HG03442 (cell line): Measurements from ENCODE around the gene SPRR2D.
"Not testable (repeated sequence)": the region's sequence is repeated elsewhere in the genome, so short reads cannot be mapped to it uniquely, and the experiment has no call there.

Experiments used
- ATAC-seq: cut with Tn5 transposase; IDR thresholded peaks from one replicate; pipeline ENCODE4 v1.9.1; 2021; ENCODE audit warnings: mild to moderate bottlenecking, moderate library complexity; ENCODE audit not compliant: unreplicated experiment

SPRR2D gene

DNA sequence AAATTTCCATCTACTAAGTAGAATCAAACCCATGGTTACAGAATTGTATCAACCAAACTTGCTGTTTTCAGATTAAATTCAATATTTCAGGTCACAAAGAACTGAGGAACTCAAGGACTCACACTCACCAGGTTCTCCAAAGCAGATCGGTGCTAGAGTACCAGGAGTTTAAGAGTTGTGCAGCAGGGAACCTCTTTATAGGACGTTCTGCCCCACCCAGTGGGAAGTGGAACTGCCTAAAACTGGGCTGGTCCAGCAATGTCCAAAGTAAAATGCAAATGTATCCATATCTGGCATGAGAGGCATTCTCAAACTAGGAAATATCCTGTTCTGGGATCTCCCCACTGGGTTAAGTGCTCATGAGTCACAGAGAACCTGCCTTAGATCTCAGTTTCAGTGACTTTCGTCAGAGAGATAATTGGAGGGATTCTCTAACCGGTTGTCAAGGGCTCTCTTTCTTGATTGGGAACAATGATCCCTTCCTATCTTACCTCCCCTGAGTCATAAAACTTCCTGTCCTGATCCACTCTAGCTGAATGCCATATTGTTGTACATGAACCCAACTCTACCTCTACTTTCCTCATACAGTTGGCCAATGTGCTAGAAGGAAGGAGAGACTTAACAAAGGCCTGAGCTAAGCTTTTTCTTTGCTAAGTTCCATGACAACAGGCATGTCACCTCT lies at the start of gene SPRR2D:
Gene SPRR2D, minus strand, starts transcription at position 171 of the 682 bp plus-strand sequence. CDS start 774 bp downstream, outside the sequence.
- no peak for ATAC-seq

DNA sequence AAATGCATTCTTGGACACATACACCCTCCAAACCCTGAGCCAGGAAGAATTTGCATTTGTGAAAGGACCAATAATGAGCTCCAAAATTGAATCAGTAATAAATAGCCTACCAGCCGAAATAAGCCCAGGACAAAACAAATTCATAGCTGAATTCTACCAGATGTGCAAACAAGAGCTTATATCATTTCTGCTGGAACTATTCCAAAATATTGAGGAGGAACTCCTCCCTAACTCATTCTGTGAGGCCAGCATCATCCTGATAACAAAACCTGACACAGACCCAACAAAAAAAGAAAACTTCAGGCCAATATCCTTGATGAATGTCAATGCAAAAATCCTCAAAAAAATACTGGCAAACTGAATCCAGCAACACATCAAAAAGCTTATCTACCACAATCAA lies 46.7 kb upstream of the SPRR2D start:
- ATAC-seq, result no peak

- no peak for ATAC-seq
Measured at GRCh38 chr1:153081736-153082135, 40.8 kb upstream of the SPRR2D start.

GRCh38 chr1:153072806-153073726 lies 32.1 kb upstream of the SPRR2D start:
- ATAC-seq, result no peak

- no peak for ATAC-seq
Measured at GRCh38 chr1:153071511-153071910, 30.6 kb upstream of the SPRR2D start, which contains the start of gene SPRR2B. TSS of gene SPRR2B (minus strand) at chr1:153071611. CDS start at chr1:153070839, 772 bp downstream.

- ATAC-seq, result no peak
Measured at GRCh38 chr1:153070243-153070642, 29.3 kb upstream of the SPRR2D start.

DNA sequence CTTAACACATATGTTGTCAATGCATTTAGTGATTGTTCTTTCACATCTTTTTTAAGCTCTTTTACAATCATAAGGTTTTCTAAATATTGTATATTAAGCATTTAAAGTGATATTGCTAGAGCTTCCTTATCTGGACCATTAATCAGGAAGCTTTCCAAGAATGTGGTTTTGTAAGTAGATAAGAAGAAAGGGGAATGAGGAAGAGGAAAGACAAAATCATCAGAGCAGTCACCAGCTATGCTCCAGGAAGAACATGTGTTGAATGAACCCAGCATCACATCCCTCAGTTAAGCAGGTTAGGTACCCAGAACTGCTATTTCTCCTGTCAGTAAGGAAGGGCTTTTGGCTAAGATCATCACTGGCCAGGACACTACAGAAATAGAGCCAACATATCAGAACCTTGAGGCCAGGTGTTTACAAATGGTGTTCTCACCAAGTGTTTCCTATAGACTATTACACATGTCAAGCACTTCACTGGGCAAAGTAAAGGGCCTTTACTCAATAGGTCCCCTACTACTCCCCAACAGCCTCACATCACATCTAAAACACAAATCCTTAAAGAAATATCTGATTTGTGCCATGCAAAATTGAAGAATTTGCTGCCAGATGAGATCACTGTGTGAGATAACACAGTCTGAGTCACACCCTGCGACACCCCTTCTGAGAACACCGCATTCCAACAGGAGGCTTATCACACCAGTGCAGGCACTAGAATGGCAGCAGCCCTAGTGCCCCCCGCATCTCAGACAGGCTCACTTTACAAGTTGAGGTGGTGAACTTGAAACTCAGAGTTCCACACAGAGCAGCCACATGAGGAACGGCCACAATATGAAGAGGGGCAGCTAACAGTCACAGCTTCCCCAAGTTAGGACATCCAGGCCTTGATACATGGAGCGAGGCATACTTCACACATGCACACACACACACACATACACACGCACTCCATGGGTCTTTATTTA lies 18.2 kb upstream of the SPRR2D start:
- ATAC-seq, result no peak

DNA sequence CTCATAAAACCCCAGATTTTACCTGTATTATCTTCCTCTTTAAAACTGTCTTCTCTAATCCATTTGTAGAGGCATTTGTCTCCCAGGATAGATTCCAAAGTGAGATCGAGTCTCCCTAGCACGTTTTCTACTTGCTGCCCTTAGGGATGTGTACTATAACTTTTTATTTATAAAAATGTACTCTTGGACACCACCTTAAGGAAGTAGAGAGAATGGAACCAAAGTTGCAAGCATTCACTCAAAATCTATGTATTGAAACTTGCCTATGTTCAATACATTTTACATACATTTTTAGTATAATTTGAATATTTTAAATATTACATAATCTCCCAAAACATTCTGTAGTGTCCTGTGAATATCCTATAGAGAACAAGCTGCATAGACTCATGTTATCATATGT lies 17.2 kb upstream of the SPRR2D start:
- ATAC-seq, result no peak

- ATAC-seq, result no peak
Measured at GRCh38 chr1:153057375-153057774, 16.5 kb upstream of the SPRR2D start, which contains the start of gene SPRR2A. TSS of gene SPRR2A (minus strand) at chr1:153057512. CDS start at chr1:153056735, 777 bp downstream.

DNA sequence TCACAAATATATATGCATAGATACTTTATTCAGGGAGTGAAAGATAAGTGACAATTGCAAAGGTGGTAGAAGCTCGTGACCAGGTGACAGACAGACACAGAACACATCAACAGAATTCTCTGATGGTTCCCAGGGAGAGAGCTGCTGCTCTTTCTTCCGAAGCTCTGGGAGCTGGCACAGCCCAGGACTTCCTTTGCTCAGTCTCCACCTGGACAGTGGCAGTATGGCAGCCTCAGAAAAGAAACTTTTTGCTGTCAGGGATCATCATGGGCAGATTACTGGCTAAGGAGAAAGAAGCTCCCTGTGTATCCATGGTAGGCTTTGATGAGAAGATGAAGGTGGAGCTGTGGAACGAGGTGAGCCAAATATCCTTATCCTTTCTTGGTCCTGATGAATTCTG lies 15.2 kb upstream of the SPRR2D start:
- ATAC-seq, result not testable (repeated sequence)

DNA sequence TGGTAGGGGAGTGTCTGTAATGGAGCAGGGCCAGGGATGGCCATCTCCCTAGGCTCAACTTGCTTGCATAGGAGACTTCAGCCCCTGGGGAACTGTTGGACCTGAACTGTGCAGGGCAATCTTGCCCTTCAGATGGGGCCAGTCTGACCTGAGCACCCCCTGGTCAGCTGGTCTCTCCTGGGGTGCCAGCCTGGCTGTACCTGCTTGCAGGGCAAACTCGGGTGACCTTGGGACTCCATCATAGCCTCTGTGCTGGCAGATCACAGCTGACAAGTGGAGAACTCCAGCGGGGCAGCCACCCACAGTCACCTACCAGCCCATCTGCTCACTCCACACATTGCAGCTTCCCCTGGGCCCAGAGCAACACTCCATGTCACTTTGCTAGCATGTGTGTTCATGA lies 8.3 kb upstream of the SPRR2D start:
- no peak for ATAC-seq

DNA sequence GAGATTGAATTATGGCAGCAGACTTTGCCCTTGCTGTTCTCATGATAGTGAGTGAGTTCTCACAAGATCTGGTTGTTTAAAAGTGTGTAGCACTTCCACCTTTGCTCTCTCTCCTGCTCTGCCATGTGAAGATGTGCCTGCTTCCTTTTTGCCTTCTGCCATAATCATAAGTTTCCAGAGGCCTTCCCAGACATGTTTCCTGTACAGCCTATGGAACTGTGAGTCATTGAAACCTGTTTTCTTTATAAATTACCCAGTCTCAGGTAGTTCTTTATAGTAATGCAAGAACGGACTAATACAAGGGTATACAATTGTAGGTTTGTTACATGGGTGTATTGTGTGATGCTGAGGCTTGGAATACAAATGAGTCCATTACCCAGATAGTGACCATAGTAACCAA lies 5.7 kb downstream of the SPRR2D start:
- ATAC-seq, result no peak

DNA sequence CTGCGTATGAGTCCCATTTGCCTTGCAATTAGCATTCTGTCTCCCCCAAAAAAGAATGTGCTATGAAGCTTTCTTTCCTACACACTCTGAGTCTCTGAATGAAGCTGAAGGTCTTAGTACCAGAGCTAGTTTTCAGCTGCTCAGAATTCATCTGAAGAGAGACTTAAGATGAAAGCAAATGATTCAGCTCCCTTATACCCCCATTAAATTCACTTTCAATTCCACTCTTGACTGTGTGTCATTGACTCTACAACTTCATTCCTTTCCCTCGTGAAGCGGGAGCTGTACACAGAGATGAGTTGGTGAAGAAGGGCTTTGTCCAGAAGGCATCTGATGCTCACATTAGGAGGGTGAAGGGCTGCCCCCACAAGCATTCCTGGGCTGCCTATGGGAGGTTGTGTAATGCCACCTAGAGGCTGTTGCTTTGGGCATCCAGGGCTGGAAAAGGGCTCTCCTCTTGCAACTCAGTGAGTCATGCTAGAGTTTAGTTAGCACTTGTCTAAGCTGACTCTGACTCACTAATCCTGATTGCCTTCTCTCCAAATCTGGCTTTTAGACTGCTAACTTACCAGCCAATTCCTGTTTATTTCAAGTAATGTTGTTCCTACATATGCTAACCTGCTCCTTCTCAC lies 8.1 kb downstream of the SPRR2D start:
- no peak for ATAC-seq

- ATAC-seq, result no peak
Measured at GRCh38 chr1:153032073-153032472, 8.8 kb downstream of the SPRR2D start.

DNA sequence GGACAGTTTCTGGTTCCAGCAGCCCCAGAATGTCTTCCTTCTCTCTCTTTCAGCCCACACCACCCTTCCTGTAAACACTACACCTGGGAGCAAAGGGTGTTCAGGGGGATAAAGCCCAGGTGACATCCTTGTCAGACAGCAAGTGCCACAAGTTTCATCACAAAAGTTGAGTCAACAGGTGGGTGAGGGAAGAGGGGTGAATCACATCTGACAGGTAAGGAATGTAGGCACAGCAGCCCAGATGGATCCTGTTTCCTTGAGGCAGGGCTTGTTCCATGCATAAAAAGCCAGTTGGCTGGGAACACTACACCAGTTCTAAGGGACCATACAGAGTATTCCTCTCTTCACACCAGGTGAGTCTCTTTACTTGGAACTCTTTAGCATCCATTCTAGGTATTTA lies 10.0 kb downstream of the SPRR2D start, which contains the start of gene SPRR1B:
Gene SPRR1B, plus strand, starts transcription at position 309 of the 400 bp plus-strand sequence. CDS start 1,143 bp downstream, outside the sequence.
- ATAC-seq, result no peak

- ATAC-seq, result no peak
Measured at GRCh38 chr1:153028766-153029165, 12.2 kb downstream of the SPRR2D start.

DNA sequence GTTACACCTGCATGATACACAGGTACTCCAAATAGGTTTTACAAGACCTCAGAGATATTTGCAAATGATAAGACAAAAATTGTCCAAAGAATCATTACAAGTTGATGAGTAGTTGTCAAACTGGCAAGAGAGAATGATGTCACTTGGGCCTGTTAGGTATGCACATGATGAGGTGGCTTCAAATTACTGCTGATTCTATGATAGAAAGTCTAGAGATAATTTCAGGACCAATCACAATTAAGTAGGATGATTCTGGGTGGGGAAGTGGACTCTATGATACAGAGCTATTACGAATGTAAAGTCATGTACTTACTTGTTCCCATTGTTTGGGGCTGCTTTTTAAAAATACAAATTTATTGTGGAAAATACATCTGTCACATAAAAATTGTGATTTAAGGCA lies 15.1 kb downstream of the SPRR2D start:
- ATAC-seq, result no peak

GRCh38 chr1:153024413-153024812 lies 16.5 kb downstream of the SPRR2D start:
- no peak for ATAC-seq

DNA sequence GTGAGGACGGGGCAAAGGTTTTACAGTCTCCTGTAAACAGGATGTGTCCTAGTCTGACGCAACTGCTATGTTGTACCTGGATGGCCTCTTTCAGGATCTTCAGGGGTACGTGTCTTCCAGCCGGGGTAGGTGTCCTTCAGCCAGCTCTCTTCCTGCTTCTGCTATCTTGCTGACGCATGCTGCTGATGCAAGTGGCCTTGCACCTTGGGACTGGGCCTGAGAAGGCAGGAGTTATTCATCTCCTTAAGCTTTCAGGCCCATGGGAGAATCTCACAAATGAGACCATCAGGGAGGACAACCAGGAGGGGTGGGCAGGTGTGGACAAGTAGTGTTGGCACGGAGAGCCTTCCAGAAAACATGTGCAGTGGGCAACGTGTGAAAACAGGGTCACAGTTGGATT lies 17.8 kb downstream of the SPRR2D start:
- no peak for ATAC-seq

- ATAC-seq, result not testable (repeated sequence)
Measured at GRCh38 chr1:153022340-153022739, 18.6 kb downstream of the SPRR2D start.
